PFSK-1 (cell line): ENCODE data around the gene TIAM1. TPM values are rescaled to one million over a fixed set of nuclear protein-coding genes. Genes with fewer than 3 reads are reported as not detected.
A peak's percentile ranks its signal among the peaks of the same experiment; 100 is the strongest.

ENCODE experiments used
- FOXP2 ChIP-seq: optimal IDR thresholded peaks from 2 replicates; pipeline ENCODE3; 2011; ENCODE audit warnings: borderline replicate concordance, control low read depth, inconsistent platforms; ENCODE audit not compliant: insufficient read depth; ENCODE audit errors: extremely low read length, extremely low read depth
- POLR2AphosphoS5 ChIP-seq: IDR thresholded peaks from 2 replicates; pipeline ENCODE4 v1.6.1; 2012; ENCODE audit warnings: low read depth, mild to moderate bottlenecking, control low read depth, low read length, moderate library complexity
- SIN3A ChIP-seq: IDR thresholded peaks from 2 replicates; pipeline ENCODE4 v1.6.1; 2012; ENCODE audit warnings: mild to moderate bottlenecking, low read length, moderate library complexity, borderline replicate concordance; ENCODE audit not compliant: insufficient read depth
- TAF1 ChIP-seq: IDR thresholded peaks from 2 replicates; pipeline ENCODE4 v1.6.1; 2012; ENCODE audit warnings: low read length, control low read depth, borderline replicate concordance; ENCODE audit not compliant: insufficient read depth
- polyA plus RNA-seq: library from polyadenylated mRNA; unstranded; fragments of >200 nt; gene quantifications from one replicate; pipeline ENCODE4 v1.2.1, GENCODE V29; 2012; ENCODE audit warnings: low read depth, missing spikeins; ENCODE audit not compliant: insufficient read length
- TF ChIP-seq, protein P1 (sequence below), 2 experiments: IDR thresholded peaks; 2 replicates each; pipeline versions ENCODE4 v1.6.1 to v1.8.0; 2011 to 2012; ENCODE audit warnings: low read depth in 2 of 2, low read length in 2 of 2, control low read depth in 1 of 2, inconsistent platforms in 1 of 2, mild to moderate bottlenecking in 1 of 2, moderate library complexity in 1 of 2; ENCODE audit not compliant: insufficient read depth in 1 of 2

The TIAM1 gene, protein sequence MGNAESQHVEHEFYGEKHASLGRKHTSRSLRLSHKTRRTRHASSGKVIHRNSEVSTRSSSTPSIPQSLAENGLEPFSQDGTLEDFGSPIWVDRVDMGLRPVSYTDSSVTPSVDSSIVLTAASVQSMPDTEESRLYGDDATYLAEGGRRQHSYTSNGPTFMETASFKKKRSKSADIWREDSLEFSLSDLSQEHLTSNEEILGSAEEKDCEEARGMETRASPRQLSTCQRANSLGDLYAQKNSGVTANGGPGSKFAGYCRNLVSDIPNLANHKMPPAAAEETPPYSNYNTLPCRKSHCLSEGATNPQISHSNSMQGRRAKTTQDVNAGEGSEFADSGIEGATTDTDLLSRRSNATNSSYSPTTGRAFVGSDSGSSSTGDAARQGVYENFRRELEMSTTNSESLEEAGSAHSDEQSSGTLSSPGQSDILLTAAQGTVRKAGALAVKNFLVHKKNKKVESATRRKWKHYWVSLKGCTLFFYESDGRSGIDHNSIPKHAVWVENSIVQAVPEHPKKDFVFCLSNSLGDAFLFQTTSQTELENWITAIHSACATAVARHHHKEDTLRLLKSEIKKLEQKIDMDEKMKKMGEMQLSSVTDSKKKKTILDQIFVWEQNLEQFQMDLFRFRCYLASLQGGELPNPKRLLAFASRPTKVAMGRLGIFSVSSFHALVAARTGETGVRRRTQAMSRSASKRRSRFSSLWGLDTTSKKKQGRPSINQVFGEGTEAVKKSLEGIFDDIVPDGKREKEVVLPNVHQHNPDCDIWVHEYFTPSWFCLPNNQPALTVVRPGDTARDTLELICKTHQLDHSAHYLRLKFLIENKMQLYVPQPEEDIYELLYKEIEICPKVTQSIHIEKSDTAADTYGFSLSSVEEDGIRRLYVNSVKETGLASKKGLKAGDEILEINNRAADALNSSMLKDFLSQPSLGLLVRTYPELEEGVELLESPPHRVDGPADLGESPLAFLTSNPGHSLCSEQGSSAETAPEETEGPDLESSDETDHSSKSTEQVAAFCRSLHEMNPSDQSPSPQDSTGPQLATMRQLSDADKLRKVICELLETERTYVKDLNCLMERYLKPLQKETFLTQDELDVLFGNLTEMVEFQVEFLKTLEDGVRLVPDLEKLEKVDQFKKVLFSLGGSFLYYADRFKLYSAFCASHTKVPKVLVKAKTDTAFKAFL (N-terminal part only)
- polyA plus RNA-seq, result 16.6 TPM

DNA sequence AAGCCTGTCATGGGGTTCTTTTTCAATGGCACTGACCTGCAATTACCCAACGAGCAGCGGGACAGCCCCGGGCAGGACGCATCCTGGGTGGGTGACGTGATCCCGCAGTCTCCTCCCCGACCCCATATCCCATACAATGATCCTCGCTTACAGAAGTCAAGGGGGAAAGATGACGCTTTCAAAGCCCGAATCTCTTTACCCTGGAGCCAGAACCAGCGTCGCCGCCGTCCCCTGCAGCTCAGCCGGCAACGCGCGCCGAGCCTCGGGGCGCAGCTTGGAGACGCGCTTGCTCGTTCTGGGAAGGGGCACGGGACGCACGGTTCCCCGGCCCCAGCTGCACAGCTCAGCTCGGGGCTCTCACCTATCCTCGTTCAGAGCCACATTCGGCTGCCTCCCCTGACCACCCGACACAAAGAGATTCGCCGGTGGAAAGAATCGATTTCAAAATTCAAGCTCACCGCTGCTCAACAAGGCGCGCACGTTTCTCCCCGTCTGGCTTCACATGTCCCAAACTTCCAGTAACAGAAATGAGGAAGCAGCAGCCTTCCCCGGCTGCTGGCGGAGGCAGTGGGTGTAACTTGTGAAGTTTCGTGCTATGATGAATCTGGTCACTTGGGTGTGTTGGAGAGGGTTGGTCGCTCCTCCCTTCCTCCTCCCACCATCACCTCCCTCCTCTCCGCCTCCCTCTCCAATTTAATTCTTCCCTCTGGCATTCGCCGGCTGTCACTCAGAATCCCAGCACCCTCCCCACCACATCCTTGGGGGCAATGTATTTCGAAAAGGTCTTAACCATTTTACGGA lies at the start of gene TIAM1:
Gene TIAM1, minus strand, starts transcription at position 582 of the 801 bp plus-strand sequence. CDS start 77,289 bp downstream, outside the sequence.
- TF ChIP-seq, protein P1, sequence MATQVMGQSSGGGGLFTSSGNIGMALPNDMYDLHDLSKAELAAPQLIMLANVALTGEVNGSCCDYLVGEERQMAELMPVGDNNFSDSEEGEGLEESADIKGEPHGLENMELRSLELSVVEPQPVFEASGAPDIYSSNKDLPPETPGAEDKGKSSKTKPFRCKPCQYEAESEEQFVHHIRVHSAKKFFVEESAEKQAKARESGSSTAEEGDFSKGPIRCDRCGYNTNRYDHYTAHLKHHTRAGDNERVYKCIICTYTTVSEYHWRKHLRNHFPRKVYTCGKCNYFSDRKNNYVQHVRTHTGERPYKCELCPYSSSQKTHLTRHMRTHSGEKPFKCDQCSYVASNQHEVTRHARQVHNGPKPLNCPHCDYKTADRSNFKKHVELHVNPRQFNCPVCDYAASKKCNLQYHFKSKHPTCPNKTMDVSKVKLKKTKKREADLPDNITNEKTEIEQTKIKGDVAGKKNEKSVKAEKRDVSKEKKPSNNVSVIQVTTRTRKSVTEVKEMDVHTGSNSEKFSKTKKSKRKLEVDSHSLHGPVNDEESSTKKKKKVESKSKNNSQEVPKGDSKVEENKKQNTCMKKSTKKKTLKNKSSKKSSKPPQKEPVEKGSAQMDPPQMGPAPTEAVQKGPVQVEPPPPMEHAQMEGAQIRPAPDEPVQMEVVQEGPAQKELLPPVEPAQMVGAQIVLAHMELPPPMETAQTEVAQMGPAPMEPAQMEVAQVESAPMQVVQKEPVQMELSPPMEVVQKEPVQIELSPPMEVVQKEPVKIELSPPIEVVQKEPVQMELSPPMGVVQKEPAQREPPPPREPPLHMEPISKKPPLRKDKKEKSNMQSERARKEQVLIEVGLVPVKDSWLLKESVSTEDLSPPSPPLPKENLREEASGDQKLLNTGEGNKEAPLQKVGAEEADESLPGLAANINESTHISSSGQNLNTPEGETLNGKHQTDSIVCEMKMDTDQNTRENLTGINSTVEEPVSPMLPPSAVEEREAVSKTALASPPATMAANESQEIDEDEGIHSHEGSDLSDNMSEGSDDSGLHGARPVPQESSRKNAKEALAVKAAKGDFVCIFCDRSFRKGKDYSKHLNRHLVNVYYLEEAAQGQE (IDR thresholded peaks at IDR 0.05; ENCODE audit: insufficient read depth in 1 of 2, low read depth in 2 of 2, low read length in 2 of 2), result no peak
- 0 out of 2 replicates have a peak, but pooled peaks have one; percentile 12 for TF ChIP-seq SIN3A
- TF ChIP-seq TAF1, result no peak
- TF ChIP-seq POLR2AphosphoS5, result peak; percentile 79

DNA sequence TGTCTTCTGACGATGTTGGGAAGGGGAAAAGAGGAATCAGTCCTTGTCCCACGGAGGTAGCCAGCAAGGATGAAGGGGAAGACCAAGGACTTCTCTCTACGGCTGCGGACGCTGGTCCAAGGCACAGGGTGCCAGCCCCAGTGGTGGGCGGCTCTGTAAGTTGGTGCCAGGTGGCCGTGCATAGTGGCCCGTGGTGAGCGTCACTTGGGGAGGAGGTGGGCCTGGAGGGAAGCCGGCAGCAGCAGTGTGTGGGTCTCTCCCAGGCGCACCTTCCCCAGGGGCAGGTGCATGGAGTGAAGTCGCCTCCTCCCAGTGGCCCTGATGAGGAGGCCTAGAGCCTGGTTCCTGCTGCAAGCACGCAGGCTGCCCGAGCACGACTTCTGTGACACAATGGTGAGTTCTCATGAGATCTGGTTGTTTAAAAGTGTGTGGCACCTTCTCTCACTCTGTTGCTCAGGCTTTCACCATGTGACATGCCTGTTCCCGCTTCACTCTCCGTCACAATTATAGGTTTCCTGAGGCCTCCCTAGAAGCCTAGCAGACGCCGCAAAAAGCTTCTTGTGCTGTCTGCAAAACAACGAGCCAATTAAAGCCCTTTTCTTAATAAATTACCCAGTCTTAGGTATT lies 43.6 kb upstream of the TIAM1 start:
- TF ChIP-seq, protein P1 (IDR thresholded peaks at IDR 0.05; ENCODE audit: insufficient read depth in 1 of 2, low read depth in 2 of 2, low read length in 2 of 2), result no peak
- TF ChIP-seq TAF1, result no peak
- no peak for TF ChIP-seq POLR2AphosphoS5
- TF ChIP-seq SIN3A, result no peak
- no peak for TF ChIP-seq FOXP2

DNA sequence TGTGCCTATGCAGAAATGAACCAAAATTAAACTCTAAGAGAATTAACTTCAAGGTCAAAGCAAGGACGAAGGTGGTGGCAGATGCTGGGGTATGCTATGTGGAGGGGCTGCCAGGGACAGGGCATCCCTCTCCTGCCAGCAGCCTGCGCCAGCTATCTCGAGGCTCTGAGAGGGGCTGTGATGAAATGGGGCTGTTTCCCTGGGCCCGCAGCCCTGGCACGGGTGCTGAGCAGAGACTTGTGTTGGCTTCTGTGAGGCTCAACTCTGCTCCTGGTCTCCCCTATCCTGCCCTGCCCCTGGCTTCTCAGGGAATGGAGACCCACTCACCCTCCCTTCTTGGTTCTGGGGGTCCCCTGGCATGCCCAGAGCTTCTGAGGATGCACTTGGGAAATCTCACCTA lies 41.9 kb upstream of the TIAM1 start:
- TF ChIP-seq, protein P1 (IDR thresholded peaks at IDR 0.05; ENCODE audit: insufficient read depth in 1 of 2, low read depth in 2 of 2, low read length in 2 of 2), result no peak
- no peak for TF ChIP-seq POLR2AphosphoS5
- TF ChIP-seq FOXP2, result no peak
- no peak for TF ChIP-seq TAF1
- no peak for TF ChIP-seq SIN3A

DNA sequence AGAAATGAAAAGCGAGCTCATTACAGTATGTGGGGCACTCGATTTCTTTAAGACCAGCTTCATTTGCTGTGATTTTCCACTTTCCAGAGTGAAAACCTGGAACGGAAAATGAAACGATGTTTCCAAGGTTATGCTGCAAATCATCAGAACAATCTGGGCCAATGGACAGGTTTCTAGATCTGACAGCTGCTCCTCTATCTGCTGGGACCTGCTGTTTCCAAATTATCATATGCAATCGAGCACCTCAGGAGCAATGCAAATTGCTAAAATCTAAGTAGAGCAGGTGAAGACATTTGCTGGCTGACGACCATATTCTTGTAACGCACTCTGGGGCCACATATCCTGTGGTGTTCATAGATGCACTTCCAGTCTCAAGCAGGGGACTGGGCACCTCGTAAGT lies 39.7 kb upstream of the TIAM1 start:
- TF ChIP-seq POLR2AphosphoS5 (no peak), FOXP2 (no peak), SIN3A (no peak), TAF1 (no peak)
- TF ChIP-seq, protein P1 (IDR thresholded peaks at IDR 0.05; ENCODE audit: insufficient read depth in 1 of 2, low read depth in 2 of 2, low read length in 2 of 2), result no peak
